ENCODE results near the gene CNBD2. TPM values are rescaled to one million over a fixed set of nuclear protein-coding genes. Genes with fewer than 3 reads are reported as not detected.

Gene CNBD2
- total and polyA plus RNA-seq, 12 donors, result 1.1 to 23.3 (median 5.2) TPM

Small RNA genes lying within 50 kb of the gene (small RNA-seq; reads per million reads assigned to genes)
- gene RNU6-937P, result 0 reads per million in 2 donors

Other genes with a start within 250 kb of the CNBD2 start
- gene RBM39, start 226.3 kb upstream of the CNBD2 start, total RNA-seq, result 100 to 1,000 TPM; 111 to 581 (median 238) TPM
- gene RBM39, start 226.3 kb upstream of the CNBD2 start, polyA plus RNA-seq, result 100 to 1,000 TPM; 278 to 714 (median 656) TPM
- gene PHF20, start 196.6 kb upstream of the CNBD2 start, total RNA-seq, result 10 to 100 TPM; 17.0 to 45.1 (median 32.1) TPM
- 10 to 100 TPM; 15.0 to 27.8 (median 17.8) TPM for gene PHF20, start 196.6 kb upstream of the CNBD2 start, polyA plus RNA-seq
- gene SCAND1, start 14.1 kb upstream of the CNBD2 start, total RNA-seq, result 100 to 1,000 TPM in 6 of 9 donors, 10 to 100 TPM in 3; 76.2 to 191 (median 131) TPM
- 100 to 1,000 TPM in 2 of 3 donors, under 1 TPM in 1; 0.64 to 540 (median 534) TPM for gene SCAND1, start 14.1 kb upstream of the CNBD2 start, polyA plus RNA-seq
- 100 to 1,000 TPM; 105 to 813 (median 165) TPM for gene EPB41L1, start 186.2 kb downstream of the CNBD2 start, total RNA-seq
- gene EPB41L1, start 186.2 kb downstream of the CNBD2 start, polyA plus RNA-seq, result 1,000 to 10,000 TPM in 1 of 3 donors, 10 to 100 TPM in 2; 29.8 to 1,154 (median 46.8) TPM

All from adrenal gland (tissue), 12 donors.